Putamen (tissue), 1 donor: Measurements from ENCODE around the gene IGFALS.

Experiments used
- DNase-seq: peaks from one replicate; pipeline ENCODE4 v3.0.0-alpha.2; 2016; ENCODE audit warnings: low spot score

IGFALS gene

GRCh38 chr16:1766231-1766630 lies 27.3 kb downstream of the IGFALS start:
- no peak for DNase-seq

GRCh38 chr16:1765826-1766225 lies 27.7 kb downstream of the IGFALS start:
- no peak for DNase-seq

DNA sequence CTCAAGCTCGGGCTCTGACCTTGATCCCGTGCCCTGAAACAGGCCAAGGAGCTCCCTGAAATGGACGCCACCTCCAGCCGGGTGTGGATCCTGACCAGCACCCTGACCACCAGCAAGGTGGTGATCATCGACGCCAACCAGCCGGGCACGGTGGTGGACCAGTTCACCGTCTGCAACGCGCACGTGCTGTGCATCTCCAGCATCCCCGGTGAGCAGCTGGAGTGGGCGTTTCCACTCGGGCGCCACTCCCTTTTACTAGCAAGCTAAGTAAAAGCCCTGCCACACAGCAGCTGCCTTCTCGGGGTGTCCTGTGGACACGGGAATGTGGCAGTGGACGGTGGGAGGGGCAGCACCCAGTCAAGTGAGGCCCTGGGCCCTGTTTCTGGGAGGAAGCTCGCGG lies 28.5 kb downstream of the IGFALS start:
- DNase-seq = no peak

GRCh38 chr16:1763521-1764511 lies 29.7 kb downstream of the IGFALS start:
- DNase-seq = no peak

DNA sequence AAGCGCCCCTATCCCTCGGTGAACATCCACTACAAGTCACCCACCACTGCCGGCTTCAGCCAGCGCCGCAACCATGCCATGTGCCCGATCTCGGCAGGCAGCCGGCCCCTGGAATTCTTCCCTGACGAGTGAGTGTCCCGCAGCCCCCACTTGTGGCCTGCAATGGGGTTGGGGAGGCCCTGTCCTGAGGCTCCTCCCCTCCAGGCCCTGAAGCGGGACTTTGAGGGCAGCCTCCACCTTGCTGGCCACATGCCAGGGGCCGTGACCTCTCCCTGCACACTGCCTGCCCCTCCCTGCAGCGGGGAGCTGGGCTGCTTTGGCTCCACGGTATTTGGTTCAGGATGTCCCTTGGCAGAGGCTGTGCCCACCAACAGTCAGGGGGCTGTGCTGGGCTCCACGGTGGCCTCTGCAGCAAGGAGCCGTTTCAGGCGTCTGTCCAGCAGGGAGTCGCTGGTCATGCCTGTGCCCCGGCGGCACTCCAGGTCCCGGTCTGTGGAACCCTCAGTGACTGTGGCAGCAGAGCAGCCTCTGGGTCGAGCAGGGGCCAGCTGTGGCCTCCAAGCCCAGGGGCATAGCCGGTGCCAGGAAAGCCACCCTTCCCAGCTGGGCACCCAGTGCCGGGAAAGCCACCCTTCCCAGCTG lies 30.5 kb downstream of the IGFALS start:
- no peak for DNase-seq

DNA sequence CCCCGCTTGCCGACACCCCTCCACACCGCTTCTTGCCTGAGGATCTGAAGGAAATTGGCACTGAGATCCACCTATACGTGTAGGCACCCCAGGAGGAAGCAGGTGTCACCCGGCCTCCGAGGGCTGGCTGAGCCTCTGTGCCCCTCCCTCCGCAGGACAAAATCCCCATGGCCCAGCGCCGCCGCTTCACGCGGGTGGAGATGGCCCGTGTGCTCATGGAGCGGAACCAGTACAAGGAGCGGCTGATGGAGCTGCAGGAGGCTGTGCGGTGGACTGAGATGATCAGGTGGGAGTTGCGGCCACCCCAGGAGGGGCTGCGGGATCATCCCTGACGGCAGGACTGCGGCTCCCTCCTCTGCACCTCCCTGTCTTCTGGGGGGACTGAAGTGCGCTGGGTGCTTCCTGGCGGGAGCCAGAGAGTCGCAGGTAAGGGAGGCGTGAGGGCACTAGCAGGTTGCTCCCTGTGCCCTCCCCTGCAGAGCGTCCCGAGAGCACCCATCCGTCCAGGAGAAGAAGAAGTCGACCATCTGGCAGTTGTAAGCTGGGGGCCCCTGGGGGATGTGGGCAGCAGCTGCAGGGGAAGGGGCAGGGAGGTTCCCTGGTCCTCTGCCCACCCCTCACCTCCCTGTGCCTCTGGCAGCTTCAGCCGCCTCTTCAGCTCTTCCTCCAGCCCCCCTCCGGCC lies 31.2 kb downstream of the IGFALS start:
- no peak for DNase-seq

GRCh38 chr16:1761751-1762150 lies 31.8 kb downstream of the IGFALS start:
- no peak for DNase-seq

DNA sequence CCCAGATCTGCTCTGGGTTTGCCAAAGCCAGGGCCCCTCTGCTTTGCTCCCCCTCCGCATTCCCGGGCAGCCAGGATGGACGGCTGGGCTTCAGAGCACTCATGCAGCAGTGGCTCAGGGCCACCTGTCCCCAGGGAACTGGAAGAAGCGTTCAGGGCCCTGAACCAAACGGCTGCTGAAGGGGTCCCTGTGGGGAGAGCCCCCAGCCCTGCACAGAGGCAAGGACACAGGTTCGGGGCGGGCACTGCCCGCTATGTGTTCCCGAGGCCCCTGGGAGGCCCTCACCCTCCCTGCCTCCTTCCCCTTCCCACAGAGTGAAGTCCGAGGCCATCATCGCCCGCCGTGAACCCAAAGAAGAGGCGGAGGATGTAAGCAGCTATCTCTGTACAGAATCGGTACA lies 32.6 kb downstream of the IGFALS start:
- no peak for DNase-seq

GRCh38 chr16:1759511-1759910 lies 34.0 kb downstream of the IGFALS start:
- no peak for DNase-seq

DNA sequence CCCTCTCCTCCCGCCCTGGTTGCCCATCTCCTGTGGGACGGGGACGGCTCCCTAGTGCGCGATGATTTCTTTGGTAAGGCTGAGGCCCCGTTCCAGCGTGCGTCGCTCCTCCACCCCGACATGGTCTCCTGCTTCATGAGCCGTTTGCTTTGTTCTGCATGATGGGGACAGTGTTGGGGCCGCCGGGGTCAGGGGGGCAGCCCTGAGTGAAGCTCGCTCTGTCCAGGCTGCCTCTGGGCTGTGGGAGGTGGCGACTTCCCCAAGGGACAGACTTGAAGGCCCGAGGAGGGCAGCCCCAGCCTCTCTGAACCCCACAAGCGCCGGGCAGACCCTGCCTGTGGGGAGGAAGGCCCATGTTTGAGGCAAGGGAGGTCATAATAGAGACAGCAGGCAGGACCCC lies 34.6 kb downstream of the IGFALS start:
- no peak for DNase-seq

DNA sequence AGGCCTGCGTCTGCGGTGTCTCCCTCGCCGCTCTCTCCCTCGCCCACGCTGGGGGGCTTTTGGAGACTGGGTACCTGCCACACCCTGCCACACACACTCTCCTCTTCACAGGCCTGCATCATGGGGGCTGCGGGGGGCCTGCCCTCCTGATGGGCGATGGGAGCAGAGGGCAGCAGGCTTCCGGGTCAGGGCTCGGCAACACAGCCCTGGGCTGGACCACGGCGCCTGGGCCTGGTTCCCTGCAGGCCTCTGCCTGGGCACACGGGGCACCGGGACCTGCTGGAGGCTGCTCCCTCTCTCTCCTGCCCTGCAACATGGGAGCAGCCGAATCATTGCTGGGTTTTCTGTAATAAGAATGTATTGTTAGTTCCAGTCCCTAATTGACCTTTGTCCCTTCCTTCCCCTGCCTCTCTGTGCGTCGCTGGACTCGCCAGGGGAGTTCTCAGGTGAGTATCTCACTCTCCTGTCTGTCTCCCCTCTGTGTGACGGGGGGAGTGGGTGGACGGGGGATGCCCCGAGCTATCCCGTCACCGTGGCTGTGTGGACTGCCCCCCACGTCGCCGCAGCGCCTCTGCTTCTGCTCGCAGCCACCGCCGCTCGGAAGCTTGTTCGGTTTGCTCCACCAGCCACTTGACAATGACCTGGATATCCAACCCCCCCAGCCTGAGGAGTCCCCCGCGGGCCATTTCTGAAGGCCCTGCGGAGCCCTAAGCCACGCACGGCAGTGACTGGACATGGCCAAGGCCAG lies 35.6 kb downstream of the IGFALS start:
- DNase-seq = no peak

DNA sequence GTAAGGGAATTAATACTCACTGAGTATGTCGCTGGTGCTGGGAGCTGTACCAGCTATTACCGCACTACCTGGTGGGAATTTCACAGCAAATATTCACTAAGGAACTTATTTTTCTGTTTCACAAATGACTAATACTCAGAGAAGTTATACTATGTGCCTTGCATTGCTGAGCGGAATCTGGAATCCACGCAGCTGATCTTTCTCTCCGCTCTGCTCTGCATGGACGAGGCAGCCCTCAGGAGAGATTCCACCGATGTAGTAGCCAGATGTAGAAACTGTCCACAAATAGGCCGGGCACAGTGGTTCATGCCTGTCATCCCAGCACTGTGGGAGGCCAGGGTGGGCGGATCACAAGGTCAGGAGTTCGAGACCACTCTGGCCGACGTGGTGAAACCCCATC lies 39.3 kb downstream of the IGFALS start:
- no peak for DNase-seq

DNA sequence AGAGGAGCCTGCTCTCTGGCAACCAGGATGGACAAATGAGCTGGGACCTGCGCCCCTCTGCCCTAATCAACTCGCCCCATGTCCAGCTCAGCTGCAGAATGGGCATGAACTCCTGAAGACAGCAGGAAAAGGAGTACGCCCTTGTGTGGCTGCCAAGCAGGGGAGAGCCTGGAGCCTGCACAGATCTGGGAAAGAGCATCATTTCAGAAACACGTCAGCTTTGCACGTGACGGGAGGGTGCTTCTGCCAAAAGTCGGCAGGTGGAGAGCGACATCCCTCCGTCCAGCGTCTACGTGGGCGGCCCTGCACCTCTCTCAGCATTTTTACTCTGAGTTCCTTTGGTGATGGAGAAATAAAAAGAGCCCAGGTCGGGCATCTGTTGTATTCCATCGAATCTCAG lies 40.7 kb downstream of the IGFALS start:
- DNase-seq = no peak

DNA sequence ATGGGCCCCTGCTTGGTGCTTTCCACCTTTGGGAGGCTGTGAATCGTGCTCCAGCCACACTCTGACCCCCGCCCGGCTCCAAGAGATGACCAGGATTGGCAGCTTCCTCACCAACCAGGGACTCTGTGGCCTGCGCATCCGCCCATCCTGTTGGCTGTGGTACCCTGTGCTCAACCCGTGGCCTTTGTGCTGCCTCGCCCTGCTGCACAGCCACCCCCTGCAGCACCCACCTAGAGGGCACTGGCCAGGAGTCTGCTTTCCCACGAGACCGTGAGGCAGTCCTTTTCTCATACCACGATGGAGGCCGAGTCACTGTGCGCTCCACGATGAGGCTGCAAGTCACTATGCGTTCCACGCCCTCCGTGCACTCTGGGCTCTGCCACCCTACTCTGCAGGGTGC lies 41.6 kb downstream of the IGFALS start:
- no peak for DNase-seq

- DNase-seq = no peak
Observed at GRCh38 chr16:1749152-1750117, 44.1 kb downstream of the IGFALS start.

DNA sequence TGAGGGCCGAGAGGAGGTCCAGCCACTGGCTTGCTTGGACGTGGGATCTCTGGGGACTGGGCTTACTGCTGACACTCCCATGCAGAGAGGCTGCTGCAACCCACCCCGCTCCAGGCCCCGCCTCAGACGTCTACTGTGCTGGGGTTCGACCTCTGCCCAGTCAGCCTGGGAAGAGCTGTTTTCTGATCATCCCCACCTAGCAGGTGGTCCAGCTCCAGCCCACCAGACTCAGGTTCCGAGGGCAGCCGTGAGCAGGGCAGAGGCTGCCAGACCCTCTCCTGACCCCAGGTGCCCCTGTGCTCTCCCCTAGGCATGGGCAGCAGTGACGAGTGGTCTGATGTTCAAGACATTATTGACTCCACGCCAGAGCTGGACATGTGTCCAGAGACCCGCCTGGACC lies 45.6 kb downstream of the IGFALS start:
- DNase-seq = no peak

DNA sequence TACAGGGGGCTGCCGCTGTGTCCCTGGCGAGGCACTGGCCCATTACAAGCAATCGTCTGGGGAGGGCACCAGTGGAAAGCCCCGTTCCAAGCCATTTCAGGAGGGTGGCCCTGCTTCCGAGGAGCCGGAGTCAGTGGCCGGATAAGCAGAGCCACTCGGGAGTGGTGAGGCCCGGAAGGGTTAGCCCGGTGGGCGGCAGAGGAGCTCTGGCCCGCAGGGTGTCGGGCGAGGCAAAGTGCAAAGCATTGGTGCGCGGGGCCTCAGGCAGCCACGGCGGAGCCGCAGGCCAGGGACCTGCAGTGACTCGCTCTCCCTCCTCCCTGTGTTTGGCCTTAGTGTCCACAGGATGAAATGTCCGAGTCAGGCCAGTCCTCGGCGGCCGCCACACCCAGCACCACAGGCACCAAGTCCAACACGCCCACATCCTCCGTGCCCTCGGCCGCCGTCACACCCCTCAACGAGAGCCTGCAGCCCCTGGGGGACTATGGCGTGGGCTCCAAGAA lies 46.8 kb downstream of the IGFALS start:
- no peak for DNase-seq

GRCh38 chr16:1745900-1746692 lies 47.4 kb downstream of the IGFALS start:
- no peak for DNase-seq

DNA sequence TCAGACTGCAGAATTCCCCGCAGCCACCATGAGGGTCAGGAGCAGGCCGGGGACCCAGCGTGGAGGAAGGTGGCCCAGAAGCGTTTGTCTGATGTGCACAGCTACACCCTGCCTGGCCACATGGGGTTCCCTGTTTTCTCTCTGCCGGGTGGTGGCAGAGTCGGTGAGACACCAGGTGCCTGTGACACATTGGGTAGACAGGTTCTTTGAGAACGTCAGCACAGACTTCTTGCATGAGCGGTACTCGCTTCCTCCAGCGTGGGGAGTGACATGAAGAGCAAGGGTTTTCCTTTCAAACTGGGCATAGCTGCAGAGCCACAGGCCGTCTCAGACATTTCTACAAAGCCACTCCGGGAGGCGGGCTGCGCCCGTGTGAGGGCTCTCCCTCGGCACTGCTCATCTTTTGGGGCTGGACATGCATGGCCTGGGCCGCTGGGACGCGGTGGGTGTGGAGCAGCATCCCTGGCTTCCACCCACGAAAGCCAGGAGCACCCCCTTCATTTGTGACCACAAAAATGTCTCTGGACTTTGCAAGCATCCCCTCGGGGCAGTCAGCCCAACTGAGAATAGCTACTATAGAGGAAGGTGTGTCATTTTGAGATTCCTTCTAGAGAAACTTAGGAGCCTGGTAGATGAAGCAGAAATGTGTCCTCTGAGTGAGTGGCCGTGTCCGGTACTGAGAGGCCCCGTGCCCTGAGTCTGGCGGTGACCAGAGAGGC lies 48.2 kb downstream of the IGFALS start:
- DNase-seq = no peak
